ENCODE measurements around the gene SLC24A4.

Gene SLC24A4

GRCh38 chr14:92473261-92473968 lies 150.4 kb downstream of the SLC24A4 start:
- Mint-ChIP-seq H3K4me1 (ENCODE audit: low read depth) (peaks cover 1% of the 10 kb centered on the region), H3K27ac (no peak overlapping the region), H3K9me3 (peaks cover 2% of the 10 kb centered on the region), H3K4me3 (no peak overlapping the region), H3K27me3 (ENCODE audit: low read depth) (peaks cover 7% of the 10 kb centered on the region), H3K36me3 (ENCODE audit: low read depth) (no peaks in the 10 kb centered on the region)
- no peak for DNase-seq (ENCODE audit: low spot score)

- Mint-ChIP-seq H3K27me3 (ENCODE audit: low read depth) (peaks cover 12% of the 10 kb centered on the region), H3K9me3 (no peaks in the 10 kb centered on the region), H3K4me3 (no peak overlapping the region), H3K27ac (no peak overlapping the region), H3K4me1 (ENCODE audit: low read depth) (peaks cover 1% of the 10 kb centered on the region), H3K36me3 (ENCODE audit: low read depth) (no peaks in the 10 kb centered on the region)
- DNase-seq (ENCODE audit: low spot score): no peak
Observed at GRCh38 chr14:92473969-92474535, 151.1 kb downstream of the SLC24A4 start.

- peaks cover 1% of the 10 kb centered on the region for H3K4me1 Mint-ChIP-seq (ENCODE audit: low read depth)
- H3K4me3 Mint-ChIP-seq: no peak overlapping the region
- H3K27me3 Mint-ChIP-seq (ENCODE audit: low read depth): peaks cover 14% of the 10 kb centered on the region
- H3K27ac Mint-ChIP-seq: no peak overlapping the region
- H3K36me3 Mint-ChIP-seq (ENCODE audit: low read depth): no peaks in the 10 kb centered on the region
- H3K9me3 Mint-ChIP-seq: no peaks in the 10 kb centered on the region
- no peak for DNase-seq (ENCODE audit: low spot score)
Observed at GRCh38 chr14:92475037-92475436, 152.1 kb downstream of the SLC24A4 start.

DNA sequence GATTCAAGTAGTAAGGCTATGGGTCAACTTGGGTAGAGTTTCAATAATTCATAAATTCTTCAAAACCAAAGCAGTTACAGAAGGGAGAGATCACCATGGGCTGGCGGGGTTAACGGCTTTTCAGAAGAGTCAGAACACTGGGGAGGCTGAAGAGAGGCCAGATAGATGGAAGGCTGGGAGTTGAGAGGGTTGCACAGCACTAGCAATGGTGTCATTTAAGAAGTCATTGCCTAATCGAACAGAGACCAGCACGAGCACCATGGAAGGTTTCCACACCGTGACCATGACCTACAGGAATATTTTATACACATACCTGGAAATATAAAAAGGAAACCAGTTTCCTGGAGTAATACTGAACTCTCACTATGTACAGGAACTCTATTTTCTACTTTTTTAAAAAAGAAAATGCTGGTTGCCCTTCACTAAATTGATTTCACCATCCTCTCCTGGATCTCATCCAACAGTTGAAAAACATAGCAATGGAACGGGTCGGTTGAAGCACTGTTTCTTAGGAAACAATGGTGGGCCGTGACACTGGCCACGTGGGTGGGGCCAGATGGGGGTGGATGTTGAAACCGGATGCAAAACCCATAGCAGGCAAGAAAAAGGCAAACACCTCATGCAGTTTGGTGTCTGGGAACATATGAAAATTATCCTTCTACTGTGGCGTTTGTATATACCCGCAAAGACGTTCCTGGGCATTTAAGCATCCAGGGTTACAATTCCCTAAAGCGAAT lies 152.7 kb downstream of the SLC24A4 start:
- Mint-ChIP-seq H3K27ac (no peak overlapping the region), H3K4me3 (no peak overlapping the region)
- DNase-seq (ENCODE audit: low spot score): no peak

DNA sequence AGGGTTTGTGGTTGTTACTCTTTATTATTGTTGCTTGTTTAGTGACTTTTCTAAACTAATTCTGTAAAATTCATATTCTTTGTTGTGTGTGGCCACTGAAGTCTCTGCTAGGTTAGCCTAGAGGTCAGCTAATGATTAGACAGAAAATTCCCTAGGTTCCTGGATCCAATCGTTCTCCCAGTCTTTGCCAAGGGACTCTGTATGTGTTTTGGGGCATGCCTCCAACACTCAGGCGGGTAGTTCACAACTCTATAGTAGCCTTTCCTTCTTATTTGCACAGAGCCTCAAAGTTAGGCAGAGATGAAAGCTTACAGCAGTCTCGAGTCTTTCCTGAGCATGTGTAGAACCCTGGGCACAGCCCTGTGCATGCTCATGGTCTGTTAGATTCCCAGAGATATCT lies 157.9 kb downstream of the SLC24A4 start:
- no peak overlapping the region for H3K4me3 Mint-ChIP-seq
- H3K9me3 Mint-ChIP-seq: no peaks in the 10 kb centered on the region
- H3K36me3 Mint-ChIP-seq (ENCODE audit: low read depth): no peaks in the 10 kb centered on the region
- no peaks in the 10 kb centered on the region for H3K4me1 Mint-ChIP-seq (ENCODE audit: low read depth)
- H3K27me3 Mint-ChIP-seq (ENCODE audit: low read depth): peaks cover 23% of the 10 kb centered on the region
- H3K27ac Mint-ChIP-seq: no peak overlapping the region
- no peak for DNase-seq (ENCODE audit: low spot score)

More for the DNA sequence above, 152.7 kb downstream of the SLC24A4 start:
- no peaks in the 10 kb centered on the region for H3K36me3 Mint-ChIP-seq (ENCODE audit: low read depth)
- H3K27me3 Mint-ChIP-seq (ENCODE audit: low read depth): peaks cover 15% of the 10 kb centered on the region
- peaks cover 1% of the 10 kb centered on the region for H3K4me1 Mint-ChIP-seq (ENCODE audit: low read depth)
- no peaks in the 10 kb centered on the region for H3K9me3 Mint-ChIP-seq

DNA sequence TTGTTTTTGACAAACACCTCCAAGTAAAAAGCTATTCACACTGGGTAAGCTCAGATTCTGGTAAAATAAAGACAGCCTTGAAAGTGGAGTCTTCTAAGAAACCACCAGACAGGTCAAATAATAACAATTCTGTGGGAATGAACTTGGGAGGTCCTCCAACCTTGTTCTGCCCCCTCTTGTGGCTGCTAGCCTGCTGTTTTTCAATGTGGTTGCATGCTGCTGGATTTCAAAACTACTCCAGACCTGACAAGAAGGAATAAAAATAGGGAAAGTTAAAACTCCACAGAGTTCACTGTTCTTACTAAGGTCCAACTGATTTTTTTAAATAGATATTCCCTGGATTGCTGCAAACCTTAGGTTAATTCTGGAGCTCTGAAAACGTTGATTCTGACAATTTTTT lies 158.4 kb downstream of the SLC24A4 start:
- H3K4me3 Mint-ChIP-seq: no peak overlapping the region
- DNase-seq (ENCODE audit: low spot score): no peak
- H3K27me3 Mint-ChIP-seq (ENCODE audit: low read depth): peaks cover 23% of the 10 kb centered on the region
- H3K4me1 Mint-ChIP-seq (ENCODE audit: low read depth): no peaks in the 10 kb centered on the region
- H3K9me3 Mint-ChIP-seq: no peaks in the 10 kb centered on the region
- no peaks in the 10 kb centered on the region for H3K36me3 Mint-ChIP-seq (ENCODE audit: low read depth)
- H3K27ac Mint-ChIP-seq: no peak overlapping the region

DNA sequence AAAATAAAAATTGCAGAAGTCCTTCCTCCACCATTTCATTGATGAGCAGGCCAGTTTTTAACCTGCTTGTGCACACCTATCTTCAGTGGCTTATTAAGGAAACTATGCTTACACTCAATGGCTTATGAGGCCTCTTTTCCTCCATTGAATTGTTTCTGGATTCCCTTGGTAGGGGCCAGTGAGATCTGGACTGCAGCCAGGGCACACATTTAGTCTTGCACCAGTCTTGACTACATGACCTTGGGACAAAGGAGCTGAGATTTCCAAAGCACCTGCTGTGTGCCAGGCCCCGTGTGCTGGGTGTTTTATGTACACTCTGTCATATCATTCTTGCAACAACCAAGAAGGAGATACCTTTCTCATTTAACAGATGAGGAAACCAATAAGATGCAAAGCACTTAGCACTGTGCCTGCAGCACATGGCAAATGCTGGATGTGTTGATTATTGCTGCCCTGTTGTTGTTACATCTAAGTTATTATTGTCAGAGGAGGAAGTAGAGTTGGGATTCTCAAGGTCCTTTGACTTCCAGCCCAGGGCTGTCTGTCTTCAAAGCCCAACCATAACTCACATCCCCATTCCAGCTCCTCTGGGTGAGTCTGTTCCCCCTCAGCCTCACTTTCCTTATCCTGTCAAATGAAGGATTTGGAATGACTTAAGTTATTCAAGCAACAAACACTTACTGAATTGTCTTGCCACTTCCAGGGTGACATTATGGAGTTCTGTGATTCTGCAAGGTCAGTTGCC lies 159.0 kb downstream of the SLC24A4 start:
- Mint-ChIP-seq H3K9me3 (no peaks in the 10 kb centered on the region), H3K4me3 (no peak overlapping the region), H3K36me3 (ENCODE audit: low read depth) (no peaks in the 10 kb centered on the region), H3K27ac (no peak overlapping the region), H3K4me1 (ENCODE audit: low read depth) (no peaks in the 10 kb centered on the region), H3K27me3 (ENCODE audit: low read depth) (peaks cover 23% of the 10 kb centered on the region)
- DNase-seq (ENCODE audit: low spot score): no peak

GRCh38 chr14:92482621-92483319 lies 159.8 kb downstream of the SLC24A4 start:
- no peaks in the 10 kb centered on the region for H3K9me3 Mint-ChIP-seq
- H3K36me3 Mint-ChIP-seq (ENCODE audit: low read depth): no peaks in the 10 kb centered on the region
- no peak overlapping the region for H3K4me3 Mint-ChIP-seq
- H3K4me1 Mint-ChIP-seq (ENCODE audit: low read depth): no peaks in the 10 kb centered on the region
- H3K27ac Mint-ChIP-seq: no peak overlapping the region
- no peak for DNase-seq (ENCODE audit: low spot score)
- peaks cover 23% of the 10 kb centered on the region for H3K27me3 Mint-ChIP-seq (ENCODE audit: low read depth)

- no peak for DNase-seq (ENCODE audit: low spot score)
- H3K27ac Mint-ChIP-seq: no peak overlapping the region
- H3K4me3 Mint-ChIP-seq: no peak overlapping the region
- peaks cover 14% of the 10 kb centered on the region for H3K27me3 Mint-ChIP-seq (ENCODE audit: low read depth)
- no peaks in the 10 kb centered on the region for H3K9me3 Mint-ChIP-seq
- no peaks in the 10 kb centered on the region for H3K36me3 Mint-ChIP-seq (ENCODE audit: low read depth)
- no peaks in the 10 kb centered on the region for H3K4me1 Mint-ChIP-seq (ENCODE audit: low read depth)
Observed at GRCh38 chr14:92484132-92484823, 161.3 kb downstream of the SLC24A4 start.

GRCh38 chr14:92486881-92487280 lies 163.9 kb downstream of the SLC24A4 start:
- no peaks in the 10 kb centered on the region for H3K9me3 Mint-ChIP-seq
- H3K27me3 Mint-ChIP-seq (ENCODE audit: low read depth): peaks cover 7% of the 10 kb centered on the region
- no peak for DNase-seq (ENCODE audit: low spot score)
- no peak overlapping the region for H3K27ac Mint-ChIP-seq
- no peak overlapping the region for H3K4me3 Mint-ChIP-seq
- no peaks in the 10 kb centered on the region for H3K36me3 Mint-ChIP-seq (ENCODE audit: low read depth)
- no peaks in the 10 kb centered on the region for H3K4me1 Mint-ChIP-seq (ENCODE audit: low read depth)

GRCh38 chr14:92487513-92488133 lies 164.7 kb downstream of the SLC24A4 start:
- Mint-ChIP-seq H3K27ac (no peak overlapping the region), H3K4me1 (ENCODE audit: low read depth) (no peaks in the 10 kb centered on the region), H3K9me3 (no peaks in the 10 kb centered on the region)

GRCh38 chr14:92489394-92490238 lies 166.7 kb downstream of the SLC24A4 start:
- Mint-ChIP-seq H3K36me3 (ENCODE audit: low read depth) (no peaks in the 10 kb centered on the region), H3K4me1 (ENCODE audit: low read depth) (no peaks in the 10 kb centered on the region), H3K9me3 (no peaks in the 10 kb centered on the region), H3K4me3 (no peak overlapping the region), H3K27me3 (ENCODE audit: low read depth) (no peaks in the 10 kb centered on the region), H3K27ac (no peak overlapping the region)
- no peak for DNase-seq (ENCODE audit: low spot score)

More at GRCh38 chr14:92487513-92488133, 164.7 kb downstream of the SLC24A4 start:
- Mint-ChIP-seq H3K27me3 (ENCODE audit: low read depth) (peaks cover 6% of the 10 kb centered on the region), H3K36me3 (ENCODE audit: low read depth) (no peaks in the 10 kb centered on the region), H3K4me3 (no peak overlapping the region)
- DNase-seq (ENCODE audit: low spot score): no peak
